CD4-positive, alpha-beta memory T cell (primary cell): ENCODE results near the gene SH3BP5L. TPM values are rescaled to one million over a fixed set of nuclear protein-coding genes. Genes with fewer than 3 reads are reported as not detected.

Source experiments
- CTCF ChIA-PET: fragments of 350-600 bp; sonication (Branson Sonifier 250); formaldehyde crosslinking; loops from one replicate; lab custom pipeline; 2021; ENCODE audit warnings: inconsistent platforms; ENCODE audit not compliant: partially characterized antibody; lab: Charles Lee
- POLR2A ChIA-PET: fragments of 350-600 bp; sonication (Branson Sonifier 250); formaldehyde crosslinking; loops from one replicate; lab custom pipeline; 2021; ENCODE audit not compliant: partially characterized antibody; lab: Charles Lee
- DNase-seq, 5 donors: peaks; one replicate each; pipeline versions ENCODE4 v3.0.0 to v3.0.0-alpha.2; 2020 to 2022; ENCODE audit warnings: mixed read lengths in 1 of 5
- H3K27ac ChIP-seq: one replicate; pipeline ENCODE4 v1.7.0; 2013; ENCODE audit warnings: low read depth, low read length
- H3K27me3 ChIP-seq: 2 replicates; pipeline ENCODE4 v1.7.0; 2013; ENCODE audit warnings: mild to moderate bottlenecking, low read length, moderate library complexity; ENCODE audit not compliant: insufficient read depth
- H3K36me3 ChIP-seq: 2 replicates; pipeline ENCODE4 v1.7.0; 2013; ENCODE audit warnings: mild to moderate bottlenecking, low read length, moderate library complexity; ENCODE audit not compliant: insufficient read depth
- H3K4me1 ChIP-seq: 2 replicates; pipeline ENCODE4 v1.7.0; 2013; ENCODE audit warnings: mild to moderate bottlenecking, low read length, moderate library complexity; ENCODE audit not compliant: insufficient read depth
- H3K4me3 ChIP-seq, 2 donors: one replicate each; pipeline ENCODE4 v1.7.0; 2013; ENCODE audit warnings: low read length in 2 of 2, mild to moderate bottlenecking in 1 of 2
- H3K9me3 ChIP-seq, 2 donors: one replicate each; pipeline ENCODE4 v1.7.0; 2013; ENCODE audit warnings: low read length in 2 of 2, control low read depth in 1 of 2; ENCODE audit not compliant: control insufficient read depth in 1 of 2
- H3K27ac Mint-ChIP-seq, 7 donors: one replicate each; pipeline ENCODE4 v1.8.0; 2020 to 2021; ENCODE audit warnings: mixed read lengths in 7 of 7, mild to moderate bottlenecking in 6 of 7, inconsistent platforms in 3 of 7, moderate library complexity in 3 of 7
- H3K27me3 Mint-ChIP-seq, 2 donors: one replicate each; pipeline ENCODE4 v1.8.0; 2020 to 2021; ENCODE audit warnings: mixed read lengths in 2 of 2
- H3K36me3 Mint-ChIP-seq, 2 donors: one replicate each; pipeline ENCODE4 v1.8.0; 2020 to 2021; ENCODE audit warnings: mixed read lengths in 2 of 2, inconsistent platforms in 1 of 2, mild to moderate bottlenecking in 1 of 2
- H3K4me1 Mint-ChIP-seq, 4 donors: one replicate each; pipeline ENCODE4 v1.8.0; 2020 to 2021; ENCODE audit warnings: mixed read lengths in 4 of 4, mild to moderate bottlenecking in 1 of 4
- H3K4me3 Mint-ChIP-seq, 8 donors: one replicate each; pipeline ENCODE4 v1.8.0; 2020 to 2021; ENCODE audit warnings: mixed read lengths in 8 of 8, mild to moderate bottlenecking in 7 of 8, moderate library complexity in 6 of 8, inconsistent platforms in 3 of 8
- H3K9me3 Mint-ChIP-seq, 8 donors: one replicate each; pipeline ENCODE4 v1.8.0; 2020 to 2021; ENCODE audit warnings: mixed read lengths in 8 of 8, mild to moderate bottlenecking in 5 of 8, inconsistent platforms in 3 of 8, moderate library complexity in 1 of 8
- intact Hi-C: fragments of 100-400 bp; cut with micrococcal nuclease; formaldehyde crosslinking; loops from one replicate; pipeline ENCODE4 v1.15.1; 2023
- polyA plus RNA-seq, 2 donors: library from polyadenylated mRNA; unstranded; fragments of 300-500 nt; fragmentation: Illumina TruSeq; gene quantifications; one replicate each; pipeline ENCODE4 v1.2.3, GENCODE V29; 2021
- total RNA-seq, 2 experiments: library from RNA; stranded (reverse); gene quantifications; one replicate each; pipeline ENCODE4 v1.2.3, GENCODE V29; 2021

Gene SH3BP5L
- total and polyA plus RNA-seq, 4 experiments from 2014 or later: 0.77 to 43.4 (median 22.7) TPM

DNA sequence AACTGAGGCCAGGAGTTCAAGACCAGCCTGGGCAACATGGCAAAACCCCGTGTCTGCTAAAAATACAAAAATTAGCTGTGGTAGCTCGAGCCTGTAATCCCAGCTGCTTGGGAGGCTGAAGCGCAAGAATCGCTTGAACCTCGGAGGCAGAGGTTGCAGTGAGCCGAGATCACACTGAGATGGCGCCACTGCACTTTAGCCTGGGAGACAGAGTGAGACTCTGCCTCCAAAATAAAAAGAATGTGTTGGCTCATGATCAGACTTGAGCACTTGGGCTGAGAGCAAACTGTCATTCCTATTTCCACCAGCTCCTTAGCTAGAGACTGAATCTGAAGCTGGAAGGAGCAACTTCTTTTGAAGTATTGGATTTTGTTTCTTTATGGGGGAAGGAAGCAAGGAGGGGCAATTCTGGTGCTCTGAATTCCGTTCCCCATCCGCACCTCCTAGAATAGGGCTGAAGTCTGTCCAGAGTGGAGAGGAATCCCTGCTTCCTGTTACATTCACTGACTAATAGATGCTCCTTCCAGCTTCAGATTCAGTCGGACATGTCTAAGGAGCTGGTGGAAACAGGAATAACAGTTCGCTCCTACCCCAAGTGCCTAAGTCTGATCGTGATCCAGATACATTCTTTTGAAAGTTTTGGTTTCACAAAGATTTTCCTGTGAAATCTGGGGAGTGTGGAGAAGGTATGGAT, 16.1 kb upstream of the SH3BP5L start:
- POLR2A ChIA-PET: interaction anchor here (0.9 to 7.0 kb wide), 3 partner anchors 9 to 32 kb away, joined by 4 to 210 read pairs (median 9); partner anchors contain the start of gene ZNF692

DNA sequence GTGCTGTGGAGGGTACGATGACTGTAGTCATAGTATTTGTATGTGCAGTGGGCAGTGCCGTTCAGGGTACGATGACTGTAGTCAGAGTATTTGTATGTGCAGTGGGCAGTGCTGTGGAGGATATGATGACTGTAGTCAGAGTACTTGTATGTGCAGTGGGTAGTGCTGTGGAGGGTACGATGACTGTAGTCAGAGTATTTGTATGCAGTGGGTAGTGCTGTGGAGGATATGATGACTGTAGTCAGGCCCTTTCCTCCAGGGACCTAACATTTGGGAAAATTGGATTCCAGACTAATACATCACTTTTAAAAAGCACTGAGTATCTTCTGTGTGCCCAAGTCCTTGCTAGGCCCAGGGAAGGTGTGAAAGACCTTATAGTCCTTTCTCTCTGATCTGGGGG, 15.2 kb upstream of the SH3BP5L start:
- Histone ChIP-seq H3K4me1 (peaks cover 36% of the 10 kb centered on the region), H3K27me3 (no peaks in the 10 kb centered on the region), H3K27ac (no peak overlapping the region), H3K36me3 (peaks cover 17% of the 10 kb centered on the region), H3K9me3 (no peaks in the 10 kb centered on the region), H3K4me3 (no peak overlapping the region)
- Mint-ChIP-seq H3K27me3 (no peaks in the 10 kb centered on the region), H3K4me1 (peaks cover 13 to 36% (median 24%) of the 10 kb centered on the region in 4 donors), H3K9me3 (no peaks in the 10 kb centered on the region), H3K27ac (peak overlapping the region in 5 of 7 donors; percentile 6 to 85 (median 48)), H3K36me3 (peaks cover 7 to 19% of the 10 kb centered on the region in 2 donors), H3K4me3 (peak overlapping the region in 5 of 8 donors; percentile 2 to 57 (median 10))
- intact Hi-C loops: no loop called here
- CTCF ChIA-PET: interaction anchor here (1.2 to 2.9 kb wide), 5 partner anchors 15 to 32 kb away, joined by 4 to 12 read pairs (median 6); partner anchors contain the start of genes SH3BP5L and ZNF692
- DNase-seq: no peak
- POLR2A ChIA-PET: interaction anchor here (0.9 to 7.0 kb wide), 3 partner anchors 10 to 33 kb away, joined by 4 to 210 read pairs (median 9); partner anchors contain the start of gene ZNF692

More for the DNA sequence above, 16.1 kb upstream of the SH3BP5L start:
- peak overlapping the region in 3 of 7 donors; percentile 29 to 70 (median 53) for H3K27ac Mint-ChIP-seq
- CTCF ChIA-PET: interaction anchor here (1.0 to 2.9 kb wide), 8 partner anchors 9 to 61 kb away, joined by 3 to 12 read pairs (median 5); partner anchors contain the start of genes SH3BP5L and ZNF692
- H3K4me1 Mint-ChIP-seq: peaks cover 13 to 36% (median 24%) of the 10 kb centered on the region in 4 donors
- peaks cover 26% of the 10 kb centered on the region for H3K36me3 ChIP-seq
- no peaks in the 10 kb centered on the region for H3K27me3 Mint-ChIP-seq
- peaks cover 13 to 28% of the 10 kb centered on the region in 2 donors for H3K36me3 Mint-ChIP-seq
- H3K9me3 Mint-ChIP-seq: no peaks in the 10 kb centered on the region
- no peak overlapping the region for H3K27ac ChIP-seq
- H3K4me3 Mint-ChIP-seq: no peak overlapping the region
- intact Hi-C loops: no loop called here
- DNase-seq: peak in 4 of 5 donors; percentile 40 to 45 (median 42)
- no peaks in the 10 kb centered on the region for H3K9me3 ChIP-seq
- H3K4me1 ChIP-seq: peaks cover 36% of the 10 kb centered on the region
- no peaks in the 10 kb centered on the region for H3K27me3 ChIP-seq
- no peak overlapping the region for H3K4me3 ChIP-seq

DNA sequence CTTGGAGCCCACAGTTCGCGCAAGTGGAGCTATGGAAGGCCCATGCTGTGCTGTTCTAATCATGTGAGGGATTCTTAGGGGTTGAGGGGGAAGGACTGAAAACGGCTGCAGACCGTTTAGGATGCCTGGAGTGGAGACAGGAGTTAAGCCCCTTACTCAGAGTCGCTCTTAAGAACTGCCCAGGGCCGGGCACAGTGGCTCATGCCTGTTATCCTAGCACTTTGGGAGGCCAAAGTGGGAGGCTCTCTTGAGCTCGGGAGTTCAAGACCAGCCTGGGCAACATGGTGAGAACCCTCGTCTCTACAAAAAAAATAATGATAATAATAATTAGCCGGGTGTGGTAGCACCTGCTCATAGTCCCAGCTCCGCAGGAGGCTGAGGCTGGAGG, 13.4 kb upstream of the SH3BP5L start:
- H3K9me3 Mint-ChIP-seq: no peaks in the 10 kb centered on the region
- no peaks in the 10 kb centered on the region for H3K27me3 Mint-ChIP-seq
- Histone ChIP-seq H3K36me3 (no peaks in the 10 kb centered on the region), H3K27ac (peak overlapping the region; percentile 97), H3K27me3 (no peaks in the 10 kb centered on the region), H3K4me1 (peaks cover 36% of the 10 kb centered on the region), H3K4me3 (peak overlapping the region; percentile 64), H3K9me3 (no peaks in the 10 kb centered on the region)
- H3K36me3 Mint-ChIP-seq: peaks cover 0 to 10% of the 10 kb centered on the region in 2 donors
- ChIA-PET CTCF (interaction anchor here (0.7 to 4.9 kb wide), 5 partner anchors 12 to 87 kb away, joined by 3 to 58 read pairs (median 3); partner anchors contain the start of genes SH3BP5L and ZNF692), POLR2A (interaction anchor here (1.1 to 7.0 kb wide), 6 partner anchors 10 to 67 kb away, joined by 3 to 210 read pairs (median 23); partner anchors contain the start of genes PGBD2, SH3BP5L and ZNF692)
- peak overlapping the region in 6 of 7 donors; percentile 96 to 99 (median 99) for H3K27ac Mint-ChIP-seq
- intact Hi-C loops: no loop called here
- DNase-seq: no peak
- H3K4me1 Mint-ChIP-seq: peaks cover 13 to 36% (median 24%) of the 10 kb centered on the region in 4 donors
- peak overlapping the region in 2 of 8 donors; percentile 95 to 99 for H3K4me3 Mint-ChIP-seq

- ChIA-PET CTCF (interaction anchor here (1.0 to 4.9 kb wide), 3 partner anchors 12 to 23 kb away, joined by 3 to 58 read pairs (median 54); partner anchors contain the start of genes SH3BP5L and ZNF692), POLR2A (interaction anchor here (1.0 to 7.0 kb wide), 9 partner anchors 8 to 68 kb away, joined by 3 to 210 read pairs (median 5); partner anchors contain the start of genes PGBD2, SH3BP5L and ZNF692)
- Mint-ChIP-seq H3K27me3 (peaks cover 1% of the 10 kb centered on the region in 2 donors), H3K4me1 (peaks cover 13 to 36% (median 24%) of the 10 kb centered on the region in 4 donors), H3K36me3 (peaks cover 0 to 8% of the 10 kb centered on the region in 2 donors), H3K27ac (peak overlapping the region in 6 of 7 donors; percentile 96 to 99 (median 99)), H3K4me3 (peak overlapping the region in 2 of 8 donors; percentile 95 to 99), H3K9me3 (no peaks in the 10 kb centered on the region)
- DNase-seq: peak; percentile 85 to 90 (median 87)
- H3K4me1 ChIP-seq: peaks cover 36% of the 10 kb centered on the region
- peak overlapping the region; percentile 64 to 87 for H3K4me3 ChIP-seq
- peak overlapping the region; percentile 97 for H3K27ac ChIP-seq
- H3K36me3 ChIP-seq: no peaks in the 10 kb centered on the region
- intact Hi-C loops: loop anchor here (1.0 kb wide), 4 partner anchors 12 to 68 kb away; partner anchors contain the start of genes PGBD2 and ZNF692
- no peaks in the 10 kb centered on the region for H3K27me3 ChIP-seq
- H3K9me3 ChIP-seq: no peaks in the 10 kb centered on the region
These were observed 12.8 kb upstream of the SH3BP5L start for GRCh38 chr1:248838357-248839167.

- peak within 1 kb of the TSS; percentile 64 to 87 for H3K4me3 ChIP-seq
- ChIA-PET POLR2A (interaction anchor here (0.8 to 7.0 kb wide), 10 partner anchors 9 to 69 kb away, joined by 3 to 210 read pairs (median 5); partner anchors contain the start of genes PGBD2, SH3BP5L and ZNF692), CTCF (interaction anchor here (4.3 to 4.9 kb wide), 2 partner anchors 11 to 21 kb away, joined by 54 to 58 read pairs; partner anchors contain the start of genes SH3BP5L and ZNF692)
- peak within 1 kb of the TSS in 2 of 8 donors; percentile 95 to 99 for H3K4me3 Mint-ChIP-seq
- peaks cover 3 to 4% of the 10 kb centered on the region in 2 donors for H3K27me3 Mint-ChIP-seq
- peak within 1 kb of the TSS; percentile 97 for H3K27ac ChIP-seq
- peak; percentile 92 to 95 (median 93) for DNase-seq
- H3K4me1 ChIP-seq: peaks cover 36% of the 10 kb centered on the region
- intact Hi-C loops: loop anchor here (1.0 kb wide), 4 partner anchors 12 to 68 kb away; partner anchors contain the start of genes PGBD2 and ZNF692
- no peaks in the 10 kb centered on the region for H3K36me3 ChIP-seq
- H3K27me3 ChIP-seq: no peaks in the 10 kb centered on the region
- H3K4me1 Mint-ChIP-seq: peaks cover 13 to 36% (median 24%) of the 10 kb centered on the region in 4 donors
- no peaks in the 10 kb centered on the region for H3K9me3 ChIP-seq
- peak within 1 kb of the TSS in 6 of 7 donors; percentile 96 to 99 (median 99) for H3K27ac Mint-ChIP-seq
- H3K9me3 Mint-ChIP-seq: no peaks in the 10 kb centered on the region
- H3K36me3 Mint-ChIP-seq: peaks cover 0 to 8% of the 10 kb centered on the region in 2 donors
These were observed 12.2 kb upstream of the SH3BP5L start, which contains the start of gene ZNF672 for GRCh38 chr1:248837781-248838356. TSS of gene ZNF672 (plus strand) at chr1:248838224. CDS start at chr1:248847275, 9,051 bp downstream.
